M059J (cell line): ENCODE data around the gene IGF2BP1. TPM values are rescaled to one million over a fixed set of nuclear protein-coding genes. Genes with fewer than 3 reads are reported as not detected.
"Not testable (repeated sequence)": the region's sequence is repeated elsewhere in the genome, so short reads cannot be mapped to it uniquely, and the experiment has no call there.

Experiments used
- DNase-seq: peaks from one replicate; pipeline ENCODE4 v3.0.0-alpha.2; 2012; ENCODE audit warnings: low read depth
- total RNA-seq: library from RNA; depleted of rRNA; stranded (reverse); fragments of >200 nt; shearing (Covaris generic); gene quantifications from 2 replicates; pipeline ENCODE4 v1.2.3, GENCODE V29; 2014

The IGF2BP1 gene
- total RNA-seq, 1 experiment from 2014 or later: 1.6 TPM

DNA sequence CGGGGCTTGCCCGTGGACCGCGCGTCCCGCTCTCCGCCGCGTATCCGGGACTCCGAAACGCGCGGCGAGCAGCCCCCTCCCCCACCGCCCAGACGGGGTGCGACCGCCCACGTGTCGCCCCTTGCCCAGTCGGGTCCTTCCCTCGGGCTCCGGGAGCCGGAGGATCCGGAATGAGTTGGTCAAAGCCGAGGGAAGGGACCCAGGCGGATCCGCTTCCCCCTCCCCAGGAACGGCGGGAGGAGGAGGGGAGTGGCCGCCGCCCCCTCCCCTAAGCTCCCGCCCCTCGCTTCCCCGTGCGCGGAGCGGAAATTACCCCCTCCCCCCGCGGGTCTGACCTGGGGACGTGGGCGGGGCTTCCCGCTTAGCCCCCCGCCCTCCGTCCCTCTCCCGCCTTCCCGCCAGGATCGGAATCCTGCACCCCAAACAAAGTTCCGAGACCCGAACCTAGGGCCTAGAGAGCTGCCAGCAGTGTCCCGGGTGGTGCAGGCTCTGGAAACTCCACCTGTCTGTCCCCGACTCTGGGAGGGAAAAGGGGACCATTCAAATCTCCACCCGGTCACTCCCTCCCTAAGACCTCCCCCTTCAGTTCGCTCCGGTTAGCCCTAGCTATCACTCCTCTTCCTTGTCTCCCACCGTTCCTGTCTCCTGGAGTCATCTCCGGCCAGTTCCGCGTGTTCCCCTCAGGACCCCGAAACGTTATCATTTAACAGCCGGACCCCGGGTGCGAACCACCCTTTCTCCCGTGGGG is 1.0 kb upstream of the IGF2BP1 start:
- DNase-seq: peak; percentile 32

GRCh38 chr17:48996722-48997102 is 473 bp upstream of the IGF2BP1 start:
- no peak for DNase-seq

DNA sequence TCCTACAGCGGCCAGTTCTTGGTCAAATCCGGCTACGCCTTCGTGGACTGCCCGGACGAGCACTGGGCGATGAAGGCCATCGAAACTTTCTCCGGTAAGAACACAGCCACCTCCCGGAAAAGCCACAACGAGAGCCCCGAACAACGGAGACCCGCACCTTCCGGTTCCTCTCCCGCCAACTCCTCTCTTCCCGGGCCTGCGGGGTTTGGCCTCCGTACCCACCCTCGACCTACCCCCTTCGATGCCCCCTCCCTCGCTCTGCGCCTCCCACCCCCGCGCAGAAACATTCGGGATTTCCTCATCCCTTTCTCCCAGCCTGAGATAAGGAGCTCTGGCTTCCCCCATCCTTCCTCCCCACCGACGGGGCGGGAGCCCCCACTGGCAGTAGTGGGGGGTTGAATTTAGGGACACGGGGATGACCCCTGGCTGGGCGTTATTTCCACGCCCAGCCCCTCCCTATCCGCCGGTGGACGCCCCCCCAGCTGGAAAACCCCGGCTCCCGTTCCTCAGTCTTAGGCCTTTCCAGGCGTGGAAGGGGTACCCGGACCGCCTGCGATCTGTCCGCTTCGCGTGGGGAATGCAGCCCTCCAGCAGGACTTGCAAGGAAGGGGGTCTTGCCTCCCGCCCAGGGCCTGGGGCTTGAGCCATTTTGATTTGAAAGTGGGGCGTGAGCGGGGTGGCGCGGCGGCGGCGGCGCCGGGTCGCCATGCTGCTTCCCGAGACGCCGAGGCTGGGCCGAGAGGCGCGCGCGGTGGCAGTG is 822 bp downstream of the IGF2BP1 start:
- DNase-seq: peak; percentile 33

DNA sequence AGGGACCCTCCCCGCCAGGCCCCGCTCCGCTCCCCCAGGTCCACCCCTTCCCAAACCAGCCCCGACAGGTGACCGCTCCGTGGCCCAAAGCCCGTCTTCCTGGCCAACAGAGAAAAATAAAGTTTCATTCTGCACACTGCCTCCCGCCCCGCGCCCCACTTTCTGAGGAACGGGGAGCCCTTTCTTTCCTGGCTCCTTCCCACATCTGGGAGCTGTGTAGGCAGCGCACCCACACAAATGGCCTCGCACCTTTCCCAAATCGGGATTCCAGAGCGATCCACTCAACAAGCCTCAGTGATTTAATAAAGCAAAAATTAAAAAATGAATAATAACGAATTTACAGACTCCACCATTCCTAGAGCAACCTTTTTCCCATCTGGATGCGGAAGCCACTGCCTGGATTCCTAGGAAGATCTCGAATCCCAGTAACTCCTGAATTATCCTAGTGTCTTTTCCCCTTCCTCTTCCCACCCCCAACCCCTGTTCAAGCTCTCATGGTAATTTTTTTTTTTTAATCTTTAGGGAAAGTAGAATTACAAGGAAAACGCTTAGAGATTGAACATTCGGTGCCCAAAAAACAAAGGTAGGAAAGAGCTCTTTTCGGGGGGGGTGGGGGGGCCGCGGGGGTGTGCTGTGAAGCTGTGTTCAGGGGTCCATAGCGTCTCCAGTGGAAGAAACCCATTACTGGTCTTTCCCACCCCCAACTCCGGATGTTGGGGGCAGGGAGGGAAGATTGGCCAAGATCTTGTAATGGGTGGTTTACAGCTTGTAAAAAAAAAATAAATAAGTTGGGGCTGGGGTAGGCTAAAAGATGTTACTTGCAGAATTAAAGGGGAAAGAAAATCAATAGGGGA is 1.6 kb downstream of the IGF2BP1 start:
- DNase-seq: no peak

- no peak for DNase-seq
Measured at GRCh38 chr17:49000943-49001342, 3.8 kb downstream of the IGF2BP1 start.

- DNase-seq: no peak
Measured at GRCh38 chr17:49001671-49002070, 4.5 kb downstream of the IGF2BP1 start.

DNA sequence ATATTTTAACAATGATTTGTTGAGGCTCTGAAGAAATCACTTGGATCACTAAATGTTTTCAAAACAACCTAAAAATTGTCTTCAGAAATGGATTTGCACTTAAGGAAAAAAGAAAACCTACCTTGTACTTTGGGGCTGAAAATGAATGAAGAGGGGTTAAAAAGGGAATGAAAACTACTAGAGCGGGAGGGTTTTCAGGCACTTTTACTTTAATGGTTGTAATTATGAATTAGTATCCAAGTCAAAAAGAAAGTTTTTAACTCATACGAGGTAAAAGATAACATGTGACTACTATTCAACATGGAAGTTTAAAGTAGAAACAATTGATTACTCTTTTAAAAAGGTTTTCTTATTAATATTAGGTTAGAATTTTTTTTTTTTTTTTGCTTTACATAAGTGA is 5.1 kb downstream of the IGF2BP1 start:
- no peak for DNase-seq

GRCh38 chr17:49002766-49003165 is 5.6 kb downstream of the IGF2BP1 start:
- DNase-seq: no peak

DNA sequence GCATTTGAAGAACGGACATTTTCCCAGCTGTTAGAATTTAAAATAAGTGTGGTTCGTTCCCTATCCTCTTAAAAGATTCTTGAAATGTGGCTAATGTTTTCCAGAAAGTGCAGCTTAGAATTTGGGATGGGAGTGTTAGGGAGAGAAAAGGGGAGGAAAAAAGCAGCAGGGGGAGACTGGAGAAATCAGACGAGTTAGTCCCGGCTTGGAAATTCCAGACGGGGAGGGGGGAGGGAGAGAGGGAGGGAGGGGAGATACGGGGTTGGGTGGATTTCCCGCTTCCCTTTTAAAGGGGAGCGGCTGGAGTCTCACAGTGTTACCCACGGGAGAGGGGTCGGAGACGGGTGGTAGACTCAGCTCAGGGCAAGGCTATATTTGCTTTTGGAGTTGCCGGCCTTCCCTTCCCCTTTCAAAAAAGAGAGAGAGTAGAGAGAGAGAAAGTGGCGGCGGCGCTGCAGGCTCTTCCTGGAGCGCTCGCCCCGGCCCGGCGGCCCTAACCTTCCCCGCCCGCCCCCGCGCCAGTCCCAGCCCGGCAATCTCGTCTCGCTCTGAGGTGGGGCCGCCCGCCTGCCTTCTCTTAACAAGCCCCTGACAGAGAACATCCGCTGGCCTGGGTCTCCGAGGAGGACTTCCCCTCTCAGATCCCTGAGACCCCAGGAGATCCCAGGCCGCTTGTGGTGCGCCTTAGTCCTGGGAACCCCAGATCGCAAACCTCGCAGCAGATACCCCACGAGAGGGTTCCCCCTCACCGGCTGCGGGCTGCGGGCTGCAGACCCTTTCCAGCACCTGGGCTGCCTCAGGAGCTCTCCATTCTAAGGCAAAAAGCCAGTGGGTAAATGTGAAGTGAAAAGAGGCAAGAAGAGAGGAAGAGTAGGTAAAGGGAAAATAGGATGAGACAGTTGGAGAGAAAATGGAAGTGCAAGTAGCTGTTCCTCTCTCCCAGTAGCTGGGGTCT is 6.6 kb downstream of the IGF2BP1 start:
- peak; percentile 20 for DNase-seq

DNA sequence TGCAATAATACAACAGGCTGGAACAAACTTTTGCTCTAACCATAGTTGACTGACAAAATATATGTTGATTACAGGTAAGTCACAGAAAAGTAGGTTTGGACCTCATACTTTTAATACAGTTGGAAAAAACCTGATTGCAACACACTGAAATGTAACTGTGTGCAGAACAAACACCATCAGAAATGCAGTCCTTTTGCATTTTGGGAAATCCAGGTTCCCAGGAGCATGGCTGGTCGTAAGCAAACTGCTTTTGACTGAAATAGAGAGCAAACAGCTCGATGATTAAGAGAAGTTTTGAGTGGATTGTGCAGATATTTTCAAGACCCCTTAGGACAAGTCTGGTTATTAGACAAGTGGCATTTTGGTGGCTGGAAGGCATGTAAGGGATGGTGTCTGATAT is 8.0 kb downstream of the IGF2BP1 start:
- DNase-seq: no peak

DNA sequence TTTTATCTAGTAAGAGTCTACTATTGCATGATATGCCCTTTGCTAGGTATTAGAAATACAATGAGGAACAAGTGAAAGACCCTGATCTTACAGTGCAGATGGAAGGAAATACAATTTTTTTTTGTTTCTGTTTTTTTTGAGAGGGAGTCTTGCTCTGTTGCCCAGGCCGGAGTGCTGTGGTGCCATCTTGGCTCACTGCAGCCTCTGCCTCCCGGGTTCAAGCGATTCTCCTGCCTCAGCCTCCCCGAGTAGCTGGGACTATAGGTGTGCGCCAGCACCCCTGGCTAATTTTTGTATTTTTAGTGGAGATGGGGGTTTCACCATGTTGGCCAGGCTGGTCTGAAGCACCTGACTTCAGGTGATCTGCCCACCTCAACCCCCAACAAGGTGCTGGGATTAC is 11.7 kb downstream of the IGF2BP1 start:
- not testable (repeated sequence) for DNase-seq

- no peak for DNase-seq
Measured at GRCh38 chr17:49012769-49013255, 15.6 kb downstream of the IGF2BP1 start.

DNA sequence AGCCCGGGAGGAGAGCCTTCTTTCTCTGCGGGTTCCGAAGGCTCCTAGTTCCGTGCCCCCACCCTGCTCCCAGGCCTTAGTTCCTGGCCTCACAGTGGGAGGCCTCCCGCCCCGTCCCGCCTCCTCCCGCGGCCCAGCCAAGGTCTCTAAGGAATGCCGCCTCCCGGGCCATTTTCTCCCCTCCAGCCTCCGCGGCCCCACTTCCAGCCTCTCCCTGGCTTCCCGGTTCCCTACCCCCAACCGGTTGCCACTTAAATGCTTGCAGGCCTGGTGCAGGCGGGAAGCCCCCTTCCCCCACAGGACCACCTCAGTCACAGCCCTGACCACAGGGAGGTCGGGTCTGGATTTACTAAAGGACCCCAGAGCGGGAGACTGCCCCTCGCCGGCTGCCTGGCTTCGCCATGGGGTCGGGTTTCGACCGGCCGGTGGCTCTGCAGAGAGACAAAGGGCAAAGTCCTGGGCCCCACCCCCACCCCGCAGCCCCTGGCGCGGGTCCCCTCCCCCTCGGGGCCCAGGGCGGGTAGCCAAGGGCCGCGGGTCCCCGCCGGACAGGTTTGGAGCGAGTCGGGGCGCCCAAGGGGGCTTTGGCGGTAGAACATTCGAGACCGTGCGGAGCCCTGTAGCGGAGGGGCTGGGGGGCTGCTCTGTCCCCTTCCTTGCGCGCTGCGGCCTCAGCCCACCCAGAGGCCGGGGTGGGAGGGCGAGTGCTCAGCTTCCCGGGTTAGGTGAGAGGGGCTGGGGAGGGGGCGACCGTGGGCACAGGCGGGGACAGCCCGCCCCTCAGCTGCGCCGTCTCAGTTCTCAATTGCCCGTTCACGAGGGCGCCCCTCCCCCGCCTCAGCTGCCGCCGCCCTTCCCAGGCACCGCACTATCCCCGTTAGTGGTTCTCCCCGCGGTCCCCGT is 16.4 kb downstream of the IGF2BP1 start:
- DNase-seq: no peak

- DNase-seq: no peak
Measured at GRCh38 chr17:49015179-49015923, 18.2 kb downstream of the IGF2BP1 start.

- no peak for DNase-seq
Measured at GRCh38 chr17:49015924-49016774, 19.0 kb downstream of the IGF2BP1 start.

GRCh38 chr17:49016775-49017463 is 19.7 kb downstream of the IGF2BP1 start:
- DNase-seq: peak; percentile 88

GRCh38 chr17:49018116-49018612 is 21.0 kb downstream of the IGF2BP1 start:
- no peak for DNase-seq
